Head of caudate nucleus (tissue), 42 donors: ENCODE data around the gene ISCA2.
"Not testable (repeated sequence)": the region's sequence is repeated elsewhere in the genome, so short reads cannot be mapped to it uniquely, and the experiment has no call there.

ENCODE experiments used
- DNase-seq, 42 donors: peaks; one replicate each; pipeline versions ENCODE4 v3.0.0 to v3.0.0-alpha.2; 2020 to 2021; ENCODE audit warnings: mixed read lengths in 7 of 42
- intact Hi-C: fragments of 100-400 bp; cut with DNase I; formaldehyde crosslinking; loops from one replicate; pipeline ENCODE4 v1.15.0; 2022

ISCA2 gene

DNA sequence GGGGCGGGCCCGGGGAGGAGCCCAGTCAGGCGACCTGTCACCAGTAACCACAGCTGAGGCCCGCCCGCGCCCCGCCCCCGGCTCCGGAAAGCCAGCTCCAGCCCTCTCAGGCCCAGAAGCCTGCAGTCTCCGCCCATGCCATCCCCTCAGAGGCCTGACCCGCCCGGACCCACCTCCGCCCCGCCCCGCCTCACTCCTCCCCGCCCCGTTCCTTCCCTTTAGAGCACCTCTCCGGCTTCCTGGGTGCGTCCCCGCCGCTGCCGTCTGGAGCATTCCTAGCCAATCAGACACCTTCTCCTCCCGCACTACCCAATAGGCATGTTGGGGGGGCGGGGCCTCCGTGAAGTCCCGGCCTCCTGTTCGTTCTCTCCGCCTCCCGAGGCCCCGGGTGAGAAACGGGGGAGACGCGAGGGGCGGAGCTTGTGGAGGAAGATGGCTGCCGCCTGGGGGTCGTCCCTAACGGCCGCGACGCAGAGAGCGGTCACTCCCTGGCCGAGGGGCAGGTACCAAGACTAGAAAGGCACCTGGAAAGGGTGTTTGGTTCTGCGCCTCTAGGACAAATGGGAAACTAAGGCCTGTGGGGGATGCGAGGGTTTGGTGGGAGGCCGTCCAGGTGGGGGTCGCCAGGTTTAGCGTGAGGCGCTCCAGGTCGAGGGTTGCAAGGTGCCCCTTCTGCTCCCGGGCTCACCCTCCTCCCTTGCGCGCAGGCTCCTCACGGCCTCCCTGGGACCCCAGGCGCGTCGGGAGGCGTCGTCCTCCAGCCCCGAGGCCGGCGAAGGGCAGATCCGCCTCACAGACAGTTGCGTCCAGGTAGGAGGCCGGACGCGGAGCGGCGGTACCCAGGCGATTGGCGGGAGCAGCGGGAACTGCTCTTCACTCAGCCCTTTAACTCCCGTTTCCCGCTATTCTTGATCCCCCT, at the start of gene ISCA2:
Gene ISCA2 (plus strand): TSS at position 423 of the 919 bp plus-strand sequence. CDS start 10 bp downstream, at position 433.
- intact Hi-C loops, result no loop called here
- DNase-seq, result peak; percentile 96 to 100 (median 99)

GRCh38 chr14:74444866-74445265, 48.7 kb upstream of the ISCA2 start:
- DNase-seq, result no peak
- intact Hi-C loops, result no loop called here

DNA sequence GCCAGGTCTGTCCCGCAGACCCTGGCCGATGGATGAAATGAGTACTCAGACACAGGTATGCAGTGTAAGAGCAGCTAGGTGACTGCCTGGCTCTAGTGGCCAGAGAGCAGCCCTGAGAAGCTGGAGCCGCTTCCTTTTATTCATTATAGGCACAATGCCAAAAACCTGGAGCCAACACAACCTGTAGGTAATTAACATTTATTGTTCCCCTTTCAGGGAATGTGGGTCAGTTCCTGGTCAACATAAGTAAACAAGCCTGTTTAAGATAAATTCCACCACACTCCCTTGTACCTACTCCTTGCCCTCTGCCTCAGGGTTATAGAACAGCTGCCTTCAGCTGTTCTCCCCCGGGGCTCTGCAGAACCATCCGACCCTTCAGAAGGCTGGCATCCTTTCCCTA, 39.2 kb upstream of the ISCA2 start:
- intact Hi-C loops, result not testable (repeated sequence)
- DNase-seq, result peak in 1 of 42 donors; percentile 7

DNA sequence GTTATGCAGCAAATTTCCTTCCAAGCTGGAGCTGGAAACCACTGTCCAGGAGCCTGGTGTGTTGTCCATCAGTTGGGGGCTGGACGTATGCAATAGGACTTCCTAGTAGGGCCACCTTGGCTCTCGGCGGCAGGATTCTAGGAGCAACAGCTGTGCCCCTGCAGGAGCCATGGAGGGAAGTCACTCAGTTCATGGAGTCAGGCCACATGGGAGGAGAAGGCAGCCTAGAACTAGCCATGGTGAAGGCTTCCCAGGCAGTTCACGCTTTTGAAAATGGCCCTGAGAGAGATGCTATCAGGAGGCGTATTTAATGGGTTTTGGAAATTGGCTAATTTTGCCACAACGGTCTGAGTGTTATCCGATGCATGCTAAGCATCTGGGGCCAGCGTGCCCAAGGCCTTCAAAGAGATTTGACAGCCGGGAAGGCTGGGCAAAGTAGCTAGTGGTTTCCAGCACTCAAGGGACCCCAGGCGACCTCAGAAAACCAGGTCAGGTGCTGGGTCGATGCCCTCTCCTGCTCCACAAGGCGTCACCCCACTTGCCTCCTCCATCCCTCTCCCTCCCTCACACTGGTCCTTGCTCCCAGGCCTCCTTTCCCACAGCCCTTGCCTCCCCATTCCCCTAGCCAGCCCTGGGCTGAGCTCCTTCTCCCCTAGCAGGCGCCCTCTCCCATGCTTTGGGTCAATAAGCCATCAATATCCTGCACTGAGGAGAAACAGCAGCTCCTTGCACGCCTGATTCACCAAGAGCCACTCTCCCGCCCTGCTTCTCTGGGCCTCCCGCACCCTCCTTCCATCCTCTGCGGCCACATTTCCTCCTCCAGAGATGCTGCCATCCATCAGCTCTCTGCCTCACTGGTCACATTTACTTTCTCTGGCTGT, 36.6 kb upstream of the ISCA2 start:
- intact Hi-C loops, result no loop called here

GRCh38 chr14:74457565-74457895, 36.0 kb upstream of the ISCA2 start:
- DNase-seq, result no peak
- intact Hi-C loops, result no loop called here

More for the DNA sequence above, 36.6 kb upstream of the ISCA2 start:
- peak in 1 of 42 donors; percentile 31 for DNase-seq

DNA sequence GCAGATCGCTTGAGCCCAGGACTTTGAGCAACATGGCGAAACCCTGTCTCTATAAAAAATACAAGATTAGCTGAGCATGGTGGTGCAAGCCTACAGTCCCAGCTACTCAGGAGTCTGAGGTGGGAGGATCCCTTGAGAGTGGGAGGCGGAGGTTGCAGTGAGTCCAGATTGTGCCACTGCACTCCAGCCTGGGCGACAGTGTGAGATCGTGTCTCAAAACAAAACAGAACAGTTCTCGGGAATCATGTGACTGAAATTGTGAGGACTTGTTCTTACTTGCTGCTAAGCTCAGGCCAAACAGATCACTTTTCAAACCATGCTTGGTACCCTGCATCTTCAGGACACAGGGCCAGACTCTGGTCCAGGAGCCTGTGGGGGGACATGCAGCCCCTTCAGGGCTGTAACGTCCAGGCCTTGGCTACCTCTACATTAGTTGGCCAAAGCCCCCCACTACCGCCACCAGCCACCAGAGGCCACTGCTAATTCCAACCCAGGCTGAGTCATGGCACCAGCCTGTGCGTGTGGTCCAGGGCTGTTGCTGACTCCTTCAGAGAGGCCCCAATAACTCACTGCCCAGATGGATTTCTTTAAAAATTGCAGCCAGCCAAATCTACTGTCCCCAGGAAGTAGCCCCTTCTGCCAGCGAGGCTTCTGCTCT, 34.1 kb upstream of the ISCA2 start:
- intact Hi-C loops, result no loop called here
- peak in 2 of 42 donors; percentile 22 to 43 for DNase-seq

DNA sequence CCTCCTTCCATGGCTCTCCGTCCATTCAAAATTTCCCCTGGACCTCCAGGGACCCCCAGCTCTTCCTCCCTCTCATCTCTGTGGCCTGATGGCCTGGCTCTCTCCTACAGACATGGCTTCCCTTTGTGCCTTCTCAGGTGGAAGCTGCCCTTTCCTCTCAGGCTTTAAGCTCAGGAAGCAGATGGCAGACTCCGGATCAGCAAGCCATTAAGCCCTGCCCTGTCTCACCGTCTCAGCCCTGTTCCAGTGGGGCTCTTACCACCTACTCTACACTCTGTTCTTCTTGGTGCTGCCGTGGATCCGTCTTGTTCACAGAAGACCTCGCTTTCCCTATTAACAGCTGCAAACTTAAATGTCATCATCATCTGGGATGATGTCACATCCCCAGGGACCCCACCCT, 33.6 kb upstream of the ISCA2 start:
- intact Hi-C loops, result no loop called here
- peak in 1 of 42 donors; percentile 28 for DNase-seq

DNA sequence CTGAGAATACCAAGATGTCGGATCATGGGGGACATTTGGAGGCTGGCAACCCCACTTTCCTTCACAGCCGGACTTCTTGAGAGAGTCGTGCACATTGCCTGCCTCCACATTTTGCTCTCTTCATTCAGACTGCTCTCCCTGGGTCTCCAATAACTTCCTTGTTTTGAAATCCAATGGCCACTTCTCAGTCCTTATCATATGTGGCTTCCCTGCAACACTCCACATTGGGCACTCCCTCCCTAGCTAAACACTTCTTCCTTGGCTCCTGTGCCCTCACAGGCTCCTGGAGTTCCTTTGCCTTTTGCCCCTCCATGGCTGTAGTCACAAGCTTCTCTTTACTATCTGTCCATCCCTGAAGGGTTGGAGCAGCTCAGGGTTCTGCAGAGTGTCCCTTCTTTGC, 30.6 kb upstream of the ISCA2 start:
- intact Hi-C loops, result no loop called here
- DNase-seq, result no peak

DNA sequence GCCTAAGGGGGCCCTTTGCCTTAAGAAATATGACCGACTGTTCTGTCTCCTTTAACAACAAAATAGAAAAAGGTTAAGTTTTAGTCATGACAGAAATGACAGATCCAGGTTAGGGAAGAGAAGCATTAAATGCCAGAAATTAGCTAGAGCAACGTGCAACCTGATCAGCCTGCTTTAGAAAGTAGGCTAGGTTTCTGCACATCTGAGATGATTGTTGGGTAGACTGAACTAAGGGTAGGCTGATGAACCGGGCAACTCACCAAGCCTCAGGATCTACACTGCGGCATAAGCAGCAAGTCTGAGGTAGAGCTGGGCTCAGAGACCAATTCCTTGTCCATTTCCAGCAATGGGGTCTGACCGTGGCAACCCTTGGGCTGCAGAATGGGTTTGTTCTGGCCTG, 29.9 kb upstream of the ISCA2 start:
- peak in 9 of 42 donors; percentile 13 to 74 (median 51) for DNase-seq
- intact Hi-C loops, result no loop called here

- intact Hi-C loops, result no loop called here
Observed at GRCh38 chr14:74464785-74465184, 28.8 kb upstream of the ISCA2 start.

GRCh38 chr14:74465335-74465734, 28.2 kb upstream of the ISCA2 start:
- intact Hi-C loops, result no loop called here
- DNase-seq, result peak in 7 of 42 donors; percentile 12 to 71 (median 48)

More at GRCh38 chr14:74464785-74465184, 28.8 kb upstream of the ISCA2 start:
- peak in 40 of 42 donors; percentile 42 to 90 (median 68) for DNase-seq

GRCh38 chr14:74468513-74468912, 25.1 kb upstream of the ISCA2 start:
- peak in 40 of 42 donors; percentile 32 to 89 (median 65) for DNase-seq
- intact Hi-C loops, result no loop called here

DNA sequence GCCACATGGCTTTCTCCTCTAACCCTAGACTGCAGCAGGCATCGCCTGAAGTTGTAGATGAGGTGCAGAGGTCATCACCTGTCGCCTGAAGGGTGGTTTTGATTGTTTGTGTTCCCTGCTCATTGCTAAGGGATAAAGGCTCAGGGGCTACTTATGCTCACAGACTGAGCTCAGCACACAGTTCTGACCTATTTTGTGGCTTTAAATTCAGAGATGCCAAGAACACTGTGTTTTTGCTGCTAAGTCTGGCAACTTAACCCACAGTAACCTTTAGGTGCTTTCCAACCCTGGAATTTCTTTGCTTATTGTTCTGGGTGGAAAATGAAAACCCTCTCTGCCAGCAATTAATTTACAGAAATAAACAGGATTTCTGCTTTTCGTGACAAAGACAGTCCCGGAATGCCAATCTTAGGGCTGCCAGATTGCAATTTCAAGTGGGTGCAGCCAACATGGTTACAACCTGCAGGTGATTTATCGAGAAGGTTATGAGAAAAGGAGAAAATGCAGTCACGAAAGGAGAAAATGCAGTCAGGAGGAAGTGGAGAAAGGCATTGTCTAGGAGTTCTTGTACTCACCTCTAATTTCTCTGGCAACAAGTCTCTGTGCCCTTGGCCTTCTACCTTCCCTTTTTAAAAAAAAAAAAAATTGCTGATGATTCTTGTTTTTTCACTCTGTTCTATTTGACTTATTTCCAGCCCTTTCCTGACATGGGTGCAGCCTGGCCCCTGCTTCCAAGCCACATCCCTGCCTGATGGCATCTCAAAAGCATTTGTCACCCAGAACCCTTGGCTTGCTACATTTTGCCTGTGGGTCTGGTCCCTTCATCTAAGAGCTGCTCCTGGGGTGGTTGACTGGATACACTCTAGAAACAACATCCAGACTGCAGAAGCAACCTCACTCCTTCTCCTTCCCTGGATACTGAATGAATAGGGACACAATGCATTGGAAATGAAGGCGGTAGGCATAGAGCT, 23.7 kb upstream of the ISCA2 start:
- no peak for DNase-seq
- intact Hi-C loops, result no loop called here

DNA sequence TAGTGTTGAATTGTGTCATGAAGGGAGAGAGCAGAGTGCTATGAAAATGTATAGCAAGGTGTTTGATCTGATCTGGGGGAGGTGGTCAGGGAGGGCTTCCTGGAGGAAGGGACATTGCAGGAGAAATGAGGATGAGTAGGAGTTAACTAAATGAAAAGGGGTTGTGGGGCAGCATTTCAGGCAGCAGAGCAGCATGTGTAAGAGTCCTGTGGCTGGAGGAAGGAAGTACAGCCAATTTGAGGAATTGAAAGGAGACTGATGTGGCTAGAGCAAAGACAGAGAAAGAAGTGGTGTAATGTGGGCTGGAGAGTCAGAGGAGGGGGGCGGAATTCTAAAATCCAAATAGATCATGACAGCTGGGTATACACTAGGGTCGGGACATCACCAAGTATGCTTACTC, 21.0 kb upstream of the ISCA2 start:
- DNase-seq, result no peak
- intact Hi-C loops, result no loop called here

DNA sequence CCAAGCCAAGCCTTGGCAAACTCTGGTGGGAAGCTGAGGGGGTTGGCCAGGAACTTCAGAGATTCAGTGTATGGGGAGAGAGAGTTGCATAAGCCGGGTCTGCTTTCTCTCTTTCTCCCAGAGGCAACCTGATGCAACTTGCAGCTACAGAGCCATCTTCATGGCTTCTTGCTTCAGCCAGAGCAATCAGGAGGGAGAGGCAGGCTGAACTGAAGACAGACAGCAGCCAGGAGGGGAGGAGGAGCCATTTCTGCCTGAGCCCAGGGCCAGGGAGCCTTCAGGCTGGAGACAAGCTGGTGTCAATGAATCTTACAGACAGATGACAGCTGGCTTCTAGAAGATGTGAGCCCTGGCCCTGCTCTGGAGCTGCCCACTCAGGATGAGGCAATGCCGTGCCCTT, 19.2 kb upstream of the ISCA2 start:
- peak in 1 of 42 donors; percentile 22 for DNase-seq
- intact Hi-C loops, result no loop called here

- intact Hi-C loops, result no loop called here
- DNase-seq, result no peak
Observed at GRCh38 chr14:74475678-74476077, 17.9 kb upstream of the ISCA2 start.

- intact Hi-C loops, result no loop called here
- no peak for DNase-seq
Observed at GRCh38 chr14:74476107-74476506, 17.5 kb upstream of the ISCA2 start.

DNA sequence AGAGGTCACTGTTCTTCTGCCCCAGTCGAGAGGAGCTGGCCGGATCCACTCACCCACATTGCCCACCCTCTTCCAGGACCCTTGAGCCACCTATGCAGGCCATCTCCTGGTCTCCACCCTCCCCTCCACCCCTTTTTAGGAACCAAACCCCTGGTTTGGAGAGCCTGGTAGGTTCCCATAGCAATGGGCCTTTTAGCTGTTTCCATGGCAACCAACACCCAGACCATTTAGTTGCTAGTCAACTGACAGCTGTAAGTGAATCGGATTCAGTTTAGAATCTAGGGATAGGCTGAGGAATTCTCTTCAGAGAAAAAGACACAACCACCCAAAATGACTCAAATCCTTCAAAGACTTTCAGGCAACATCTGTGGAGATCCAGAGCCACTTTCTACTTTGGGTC, 17.0 kb upstream of the ISCA2 start:
- intact Hi-C loops, result no loop called here
- peak in 1 of 42 donors; percentile 24 for DNase-seq
